Keratinocyte (primary cell): ENCODE measurements around the gene SOX14.

Experiments used
- CTCF ChIP-seq, 3 experiments: IDR thresholded peaks in 1 of 3; conservative IDR thresholded peaks in 1 of 3; optimal IDR thresholded peaks in 1 of 3; 2 replicates in 2 of 3; 3 replicates in 1 of 3; pipeline versions ENCODE3 to v1.5.1; 2011; ENCODE audit warnings: low read length in 3 of 3, mild to moderate bottlenecking in 3 of 3, moderate library complexity in 2 of 3, control low read depth in 1 of 3, inconsistent platforms in 1 of 3; ENCODE audit not compliant: insufficient read depth in 2 of 3; ENCODE audit errors: extremely low read depth in 1 of 3
- EZH2 ChIP-seq: IDR thresholded peaks from one replicate; pipeline ENCODE4 v1.6.1; 2012; ENCODE audit warnings: inconsistent platforms, mild to moderate bottlenecking, low read length, moderate library complexity

GRCh38 chr3:137714551-137714950 is 49.6 kb upstream of the SOX14 start:
- TF ChIP-seq CTCF (optimal IDR thresholded peaks at IDR 0.05 in 1 of 3, IDR thresholded peaks at IDR 0.05 in 1 of 3, conservative IDR thresholded peaks at IDR 0.05 in 1 of 3; ENCODE audit: extremely low read depth in 1 of 3, insufficient read depth in 2 of 3, low read length in 3 of 3) (no peak), EZH2 (no peak)
